Esophagus muscularis mucosa (tissue), 4 donors: ENCODE results near the gene MTHFR. TPM values are rescaled to one million over a fixed set of nuclear protein-coding genes. Genes with fewer than 3 reads are reported as not detected.

Experiments
- DNase-seq: peaks from one replicate; pipeline ENCODE4 v3.0.0-alpha.2; 2017; ENCODE audit errors: extremely low spot score
- H3K27ac ChIP-seq, 4 donors: fragments of 200-600 bp; sonication (generic); replicated peaks in 1 of 4; 1 replicate in 3 of 4; 2 replicates in 1 of 4; pipeline ENCODE4 v1.5.1; 2016 to 2019; ENCODE audit warnings: mild to moderate bottlenecking in 1 of 4
- H3K27me3 ChIP-seq, 4 donors: fragments of 200-600 bp; sonication (generic); one replicate each; pipeline versions ENCODE4 v1.5.1 to v1.6.0; 2016 to 2019
- H3K36me3 ChIP-seq, 4 donors: fragments of 200-600 bp; sonication (generic); one replicate each; pipeline ENCODE4 v1.5.1; 2016 to 2019
- H3K4me1 ChIP-seq, 4 donors: fragments of 200-600 bp; sonication (generic); one replicate each; pipeline ENCODE4 v1.5.1; 2016 to 2019
- H3K4me3 ChIP-seq, 4 donors: fragments of 200-600 bp; sonication (generic); 1 replicate in 2 of 4; 2 replicates in 2 of 4; pipeline ENCODE4 v1.5.1; 2016 to 2019; ENCODE audit warnings: mild to moderate bottlenecking in 4 of 4, moderate library complexity in 1 of 4
- H3K9me3 ChIP-seq, 4 donors: fragments of 200-600 bp; sonication (generic); 1 replicate in 3 of 4; 2 replicates in 1 of 4; pipeline ENCODE4 v1.5.1; 2016 to 2019
- EP300 ChIP-seq: sonication (generic); formaldehyde crosslinking; IDR thresholded peaks from one replicate; pipeline ENCODE4 v1.6.1; 2017; ENCODE audit warnings: antibody characterized with exemption
- POLR2A ChIP-seq: fragments of 450-650 bp; IDR thresholded peaks from one replicate; pipeline ENCODE4 v1.6.1; 2017; ENCODE audit warnings: antibody characterized with exemption, moderate library complexity, mild to moderate bottlenecking, low read depth
- POLR2AphosphoS5 ChIP-seq, 2 donors: sonication (generic); formaldehyde crosslinking; IDR thresholded peaks; one replicate each; pipeline ENCODE4 v1.6.1; 2017; ENCODE audit warnings: antibody characterized with exemption in 2 of 2
- WGBS: methylation state at CpG from one replicate; pipeline ENCODE4 v1.1.5; 2018; 5-methylcytosine and 5-hydroxymethylcytosine counted together
- intact Hi-C: fragments of 100-400 bp; cut with DNase I; formaldehyde crosslinking; loops from one replicate; pipeline ENCODE4 v1.15.1; 2023
- small RNA-seq, 3 donors: library from RNA; depleted of rRNA; stranded (forward); fragments of <200 nt; gene quantifications; one replicate each; pipeline ENCODE3, GENCODE V24; 2016
- total RNA-seq, 4 donors: library from RNA; depleted of rRNA; stranded (reverse); fragments of >200 nt; gene quantifications; one replicate each; pipeline versions ENCODE4 v1.1.0 to v1.2.1, GENCODE V29; 2016
- TF ChIP-seq, protein P1 (sequence below), 3 experiments: fragments of 200-600 bp in 2 of 3; fragments of 450-650 bp in 1 of 3; sonication (generic) in 2 of 3; IDR thresholded peaks; one replicate each; pipeline ENCODE4 v1.5.1; 2017 to 2019; ENCODE audit warnings: antibody characterized with exemption in 3 of 3, mild to moderate bottlenecking in 2 of 3, moderate library complexity in 1 of 3

MTHFR gene
- total RNA-seq, 4 donors from 2014 or later: 23.4 to 38.6 (median 26.8) TPM

DNA sequence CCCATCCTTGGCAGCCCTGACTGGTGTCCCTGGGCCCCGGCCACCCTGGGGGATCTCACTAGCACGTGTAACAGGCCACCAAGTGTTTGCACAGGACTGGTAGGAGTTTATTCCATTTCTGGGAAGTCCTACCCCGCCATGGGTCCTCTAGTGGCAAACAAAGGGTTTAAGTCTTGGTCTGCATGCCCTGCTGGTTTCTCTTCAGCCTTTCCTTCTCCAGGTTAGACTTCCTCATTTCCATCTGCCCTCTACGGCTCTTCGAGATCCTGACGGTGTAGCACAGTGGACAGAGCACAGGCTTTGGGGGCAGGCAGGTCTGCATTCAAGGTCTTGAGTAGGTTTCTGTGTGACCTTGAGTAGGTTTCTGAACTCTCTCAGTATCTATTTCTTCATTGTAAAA, 67.0 kb downstream of the MTHFR start:
- Histone ChIP-seq H3K4me3 (no peak overlapping the region), H3K9me3 (no peaks in the 10 kb centered on the region), H3K27ac (no peak overlapping the region), H3K27me3 (no peaks in the 10 kb centered on the region), H3K36me3 (no peaks in the 10 kb centered on the region), H3K4me1 (peaks cover 17 to 57% (median 54%) of the 10 kb centered on the region in 4 donors)
- no peak for DNase-seq
- TF ChIP-seq, protein P1, sequence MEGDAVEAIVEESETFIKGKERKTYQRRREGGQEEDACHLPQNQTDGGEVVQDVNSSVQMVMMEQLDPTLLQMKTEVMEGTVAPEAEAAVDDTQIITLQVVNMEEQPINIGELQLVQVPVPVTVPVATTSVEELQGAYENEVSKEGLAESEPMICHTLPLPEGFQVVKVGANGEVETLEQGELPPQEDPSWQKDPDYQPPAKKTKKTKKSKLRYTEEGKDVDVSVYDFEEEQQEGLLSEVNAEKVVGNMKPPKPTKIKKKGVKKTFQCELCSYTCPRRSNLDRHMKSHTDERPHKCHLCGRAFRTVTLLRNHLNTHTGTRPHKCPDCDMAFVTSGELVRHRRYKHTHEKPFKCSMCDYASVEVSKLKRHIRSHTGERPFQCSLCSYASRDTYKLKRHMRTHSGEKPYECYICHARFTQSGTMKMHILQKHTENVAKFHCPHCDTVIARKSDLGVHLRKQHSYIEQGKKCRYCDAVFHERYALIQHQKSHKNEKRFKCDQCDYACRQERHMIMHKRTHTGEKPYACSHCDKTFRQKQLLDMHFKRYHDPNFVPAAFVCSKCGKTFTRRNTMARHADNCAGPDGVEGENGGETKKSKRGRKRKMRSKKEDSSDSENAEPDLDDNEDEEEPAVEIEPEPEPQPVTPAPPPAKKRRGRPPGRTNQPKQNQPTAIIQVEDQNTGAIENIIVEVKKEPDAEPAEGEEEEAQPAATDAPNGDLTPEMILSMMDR (IDR thresholded peaks at IDR 0.05): no peak
- TF ChIP-seq EP300 (no peak), POLR2A (no peak), POLR2AphosphoS5 (IDR thresholded peaks at IDR 0.05) (no peak)
- intact Hi-C loops: loop anchor here (5.0 kb wide), 1 partner anchor 49 kb away; no protein-coding TSS in a partner anchor
- whole genome bisulfite sequencing: 82% methylated on average over 6 of the region's 6 CpGs

DNA sequence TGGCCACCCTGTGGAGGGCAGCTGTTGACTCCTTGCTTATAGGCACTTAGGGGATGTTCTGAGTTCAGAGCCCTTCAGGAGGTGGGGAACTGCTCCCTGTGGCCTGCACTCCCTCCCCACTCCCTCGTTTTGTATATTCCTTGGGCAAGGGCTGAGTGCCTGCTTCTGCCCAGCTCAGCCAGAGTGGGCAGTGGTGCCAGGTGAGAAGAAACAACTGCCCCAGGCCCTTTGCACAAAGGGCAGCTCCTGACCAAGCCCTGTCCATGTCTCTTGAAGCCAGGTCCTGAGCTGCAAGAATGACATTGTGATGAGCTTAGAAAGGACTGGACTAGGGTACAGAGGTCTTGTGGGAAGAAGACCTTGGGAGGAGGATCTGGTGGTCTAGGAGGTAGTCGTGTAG, 67.7 kb downstream of the MTHFR start:
- Histone ChIP-seq H3K4me1 (peaks cover 17 to 58% (median 55%) of the 10 kb centered on the region in 4 donors), H3K36me3 (no peaks in the 10 kb centered on the region), H3K9me3 (no peaks in the 10 kb centered on the region), H3K27ac (peak overlapping the region in 1 of 4 donors; percentile 86), H3K4me3 (no peak overlapping the region), H3K27me3 (no peaks in the 10 kb centered on the region)
- WGBS: 47% methylated on average over 2 of the region's 2 CpGs
- no peak for TF ChIP-seq POLR2AphosphoS5 (IDR thresholded peaks at IDR 0.05)
- no peak for DNase-seq
- intact Hi-C loops: loop anchor here (5.0 kb wide), 1 partner anchor 49 kb away; no protein-coding TSS in a partner anchor

DNA sequence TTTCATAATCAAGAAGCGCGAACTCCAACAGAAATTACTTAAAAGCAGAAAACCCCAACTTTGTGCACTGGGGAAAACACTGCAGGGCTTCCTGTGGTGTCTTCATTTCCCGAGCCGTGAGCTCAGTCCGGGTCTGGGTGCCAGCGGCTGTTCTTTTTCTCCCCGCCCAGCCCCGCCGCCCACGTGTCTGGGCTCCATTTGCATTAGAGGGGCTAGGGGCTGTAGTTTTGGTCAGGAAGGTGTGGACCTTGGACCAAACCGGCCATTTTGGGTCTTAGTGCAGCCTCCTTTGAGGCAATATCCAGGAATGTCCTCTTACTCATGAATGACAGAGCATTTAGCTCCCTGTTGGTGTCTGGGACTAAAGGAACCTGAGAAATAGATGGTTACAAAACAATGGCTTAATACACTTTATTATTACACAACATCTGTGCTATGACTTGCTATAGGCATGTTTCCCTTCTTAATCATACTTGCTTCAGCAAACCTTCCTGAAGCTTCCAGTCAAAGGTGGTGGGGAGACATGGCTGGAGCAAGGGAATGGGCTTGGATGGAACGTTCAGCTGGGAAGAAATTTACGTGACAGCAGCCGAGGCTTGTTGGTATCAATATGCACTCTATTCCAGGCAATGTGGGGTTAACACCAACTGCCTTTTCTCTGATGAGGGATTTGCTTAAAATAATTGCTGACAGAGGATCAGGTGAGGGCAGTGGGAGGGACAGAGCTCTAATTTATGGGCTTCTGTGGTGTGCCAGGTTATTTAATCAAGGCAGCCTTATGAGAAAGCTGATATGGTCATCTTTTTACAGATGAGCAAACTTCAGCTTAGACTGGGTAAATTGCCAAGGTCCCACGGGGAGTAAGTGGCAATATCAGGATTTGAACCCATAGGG, 68.8 kb downstream of the MTHFR start:
- H3K27ac ChIP-seq: peak overlapping the region; percentile 86 to 92 (median 86)
- TF ChIP-seq POLR2A (no peak), POLR2AphosphoS5 (IDR thresholded peaks at IDR 0.05) (peak; percentile 6 to 81)
- H3K4me3 ChIP-seq: peak overlapping the region; percentile 76 to 95 (median 80)
- H3K4me1 ChIP-seq: peaks cover 26 to 61% (median 59%) of the 10 kb centered on the region in 4 donors
- no peaks in the 10 kb centered on the region for H3K27me3 ChIP-seq
- WGBS: 15% methylated on average over 14 of the region's 15 CpGs
- peak; percentile 94 for DNase-seq
- no peaks in the 10 kb centered on the region for H3K36me3 ChIP-seq
- intact Hi-C loops: loop anchor here (5.0 kb wide), 1 partner anchor 50 kb away; no protein-coding TSS in a partner anchor
- no peaks in the 10 kb centered on the region for H3K9me3 ChIP-seq

DNA sequence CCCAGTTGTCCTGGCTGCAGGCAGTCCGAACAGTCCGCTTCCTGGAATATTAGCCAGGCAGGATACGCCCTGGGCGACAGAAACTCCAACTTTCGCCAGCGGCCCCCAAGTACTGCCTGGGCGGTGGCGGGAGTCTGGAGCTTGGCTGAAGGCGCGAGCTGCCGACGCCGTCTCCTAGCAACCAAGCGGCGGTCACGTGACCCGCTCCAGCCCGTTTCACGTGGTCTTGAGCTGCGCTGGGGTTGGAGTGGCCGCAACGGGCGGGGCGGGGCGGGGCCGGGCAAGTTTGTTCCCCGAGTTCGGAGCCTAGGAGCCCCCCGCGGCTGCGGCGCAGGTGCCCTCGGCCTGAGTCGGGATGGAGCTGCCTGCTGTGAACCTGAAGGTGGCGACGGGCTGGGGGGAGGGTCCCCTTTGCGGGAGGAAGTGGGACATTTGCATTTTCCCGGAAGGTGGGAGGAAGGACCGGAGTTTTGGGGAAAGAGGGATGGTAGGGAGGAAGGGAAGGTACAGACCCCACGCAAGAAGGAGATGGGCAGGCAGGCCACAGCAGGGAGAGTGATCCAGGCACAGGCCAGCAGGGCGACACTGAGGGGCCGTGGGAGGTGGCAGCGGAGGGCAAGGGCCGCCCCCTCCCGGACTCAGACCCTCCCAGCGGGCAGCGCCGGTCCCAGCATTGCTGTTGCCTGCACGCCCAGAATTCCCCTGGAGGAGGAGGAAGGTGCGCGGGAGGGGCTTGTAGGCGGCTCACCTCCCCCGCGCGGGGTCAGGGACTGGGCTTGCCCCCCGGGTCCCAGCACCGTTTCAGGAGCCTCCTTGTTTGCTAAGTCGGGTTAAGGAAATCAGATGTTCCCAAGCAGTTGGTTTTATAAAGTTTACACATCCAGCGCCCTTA, 69.7 kb downstream of the MTHFR start, which contains the start of gene AGTRAP:
Gene AGTRAP (plus strand): TSS at position 283 of the 892 bp plus-strand sequence. CDS start 73 bp downstream, at position 356.
- Histone ChIP-seq H3K4me1 (peaks cover 31 to 65% (median 62%) of the 10 kb centered on the region in 4 donors), H3K4me3 (peak within 1 kb of the TSS; percentile 76 to 95 (median 80)), H3K9me3 (no peaks in the 10 kb centered on the region), H3K36me3 (no peaks in the 10 kb centered on the region), H3K27me3 (no peaks in the 10 kb centered on the region), H3K27ac (peak within 1 kb of the TSS; percentile 86 to 92 (median 86))
- intact Hi-C loops: loop anchor here (5.0 kb wide), 1 partner anchor 51 kb away; no protein-coding TSS in a partner anchor
- WGBS: under 1% methylated on average over 32 of the region's 59 CpGs
- TF ChIP-seq POLR2A (peak; percentile 72), POLR2AphosphoS5 (IDR thresholded peaks at IDR 0.05) (peak; percentile 87 to 88), EP300 (no peak)
- TF ChIP-seq, protein P1 (IDR thresholded peaks at IDR 0.05): peak in 1 of 3 experiments; percentile 6
- DNase-seq: peak; percentile 100

Small RNA genes lying within 50 kb of the gene (small RNA-seq; reads per million reads assigned to genes)
- gene RF02156 (0 reads per million in 3 donors), gene RF02157 (0 reads per million in 3 donors), gene RF02158 (0 reads per million in 3 donors)

Other genes starting within 250 kb of the MTHFR start
- 10 to 100 TPM in 2 of 4 donors, 1 to 10 TPM in 2; 3.1 to 12.0 (median 8.3) TPM for gene FBXO2, start 151.5 kb downstream of the MTHFR start, total RNA-seq
- gene FBXO44, start 151.1 kb downstream of the MTHFR start, total RNA-seq: 10 to 100 TPM; 13.3 to 19.8 (median 16.1) TPM
- 10 to 100 TPM; 12.9 to 21.9 (median 15.2) TPM for gene FBXO6, start 141.8 kb downstream of the MTHFR start, total RNA-seq
- gene MAD2L2, start 124.8 kb downstream of the MTHFR start, total RNA-seq: 10 to 100 TPM; 31.6 to 51.7 (median 42.4) TPM
- gene DRAXIN, start 114.3 kb downstream of the MTHFR start, total RNA-seq: under 1 TPM in 2 of 4 donors, not detected in 2; under 0.01 to 0.06 TPM
- gene AGTRAP, start 69.8 kb downstream of the MTHFR start, total RNA-seq: 10 to 100 TPM; 31.6 to 73.4 (median 45.6) TPM
- gene C1orf167, start 43.8 kb downstream of the MTHFR start, total RNA-seq: 1 to 10 TPM in 2 of 4 donors, not detected in 2; 2.3 to 4.3 TPM
- 10 to 100 TPM; 12.5 to 19.7 (median 15.5) TPM for gene CLCN6, start 227 bp upstream of the MTHFR start, total RNA-seq
- gene NPPA, start 41.8 kb upstream of the MTHFR start, total RNA-seq: 1 to 10 TPM in 1 of 4 donors, not detected in 3; 1.7 TPM
- gene NPPB, start 53.0 kb upstream of the MTHFR start, total RNA-seq: not detected
- gene KIAA2013, start 120.5 kb upstream of the MTHFR start, total RNA-seq: 100 to 1,000 TPM in 2 of 4 donors, 10 to 100 TPM in 2; 77.7 to 145 (median 104) TPM
- gene PLOD1, start 128.8 kb upstream of the MTHFR start, total RNA-seq: 100 to 1,000 TPM in 1 of 4 donors, 10 to 100 TPM in 3; 67.5 to 111 (median 75.0) TPM
- gene MFN2, start 174.5 kb upstream of the MTHFR start, total RNA-seq: 100 to 1,000 TPM; 166 to 242 (median 191) TPM
- gene MIIP, start 213.5 kb upstream of the MTHFR start, total RNA-seq: 10 to 100 TPM; 30.7 to 52.3 (median 39.8) TPM